Measurements from ENCODE around the gene MTG2.

MTG2 gene

GRCh38 chr20:62182469-62183425 lies at the start of gene MTG2:
Gene MTG2 (plus strand): TSS chr20:62183028. CDS start chr20:62193421, 10,393 bp downstream.
- H3K27me3 Mint-ChIP-seq (ENCODE audit: low read depth): no peaks in the 10 kb centered on the region
- peak within 1 kb of the TSS; percentile 73 to 93 (median 87) for H3K27ac Mint-ChIP-seq
- no peaks in the 10 kb centered on the region for H3K9me3 Mint-ChIP-seq
- H3K4me3 Mint-ChIP-seq: peak within 1 kb of the TSS; percentile 91 to 96 (median 96)
- TF ChIP-seq CTCF (IDR thresholded peaks at IDR 0.05; ENCODE audit: unreplicated experiment in 3 of 3): no peak
- peaks cover 4% of the 10 kb centered on the region for H3K36me3 Mint-ChIP-seq (ENCODE audit: low read depth)
- peaks cover 11% of the 10 kb centered on the region for H3K4me1 Mint-ChIP-seq

DNA sequence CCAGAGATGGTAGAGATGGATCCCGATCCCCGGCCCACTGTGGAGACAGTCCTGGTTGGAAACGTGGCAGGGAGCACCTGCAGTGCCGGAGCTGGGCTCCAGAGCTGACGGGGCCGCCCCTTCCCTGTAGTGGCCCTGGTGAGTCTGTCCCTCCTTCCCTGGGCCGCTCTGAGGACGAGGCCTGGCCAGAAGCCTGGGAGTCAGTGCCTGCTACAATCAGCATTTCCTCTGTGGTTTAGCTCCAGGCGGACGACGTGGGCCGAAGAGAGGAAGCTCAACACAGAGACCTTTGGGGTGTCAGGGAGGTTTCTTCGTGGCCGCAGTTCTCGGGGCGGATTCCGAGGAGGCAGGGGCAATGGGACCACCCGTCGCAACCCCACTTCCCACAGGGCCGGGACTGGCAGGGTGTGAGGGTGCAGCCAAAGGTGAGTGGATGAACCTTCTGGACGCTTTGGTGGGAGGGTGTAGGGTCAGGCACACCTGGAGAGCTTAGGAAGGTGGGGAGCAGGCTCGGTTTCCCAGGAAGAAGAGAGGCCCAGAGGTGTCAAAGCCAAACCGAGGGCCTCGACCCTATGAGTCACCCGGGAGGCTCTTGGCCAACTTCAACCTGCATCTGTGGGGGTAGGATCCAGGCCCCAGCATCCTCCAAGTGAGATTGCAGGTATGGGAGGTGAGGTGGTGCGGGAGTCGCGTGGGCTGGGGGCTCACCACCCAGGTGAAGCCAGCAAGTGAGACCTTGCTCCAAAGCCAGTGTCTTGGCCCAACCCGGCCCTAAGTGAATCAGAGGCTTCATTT lies 49.6 kb upstream of the MTG2 start:
- Mint-ChIP-seq H3K27ac (no peak overlapping the region), H3K27me3 (ENCODE audit: low read depth) (no peaks in the 10 kb centered on the region), H3K36me3 (ENCODE audit: low read depth) (peaks cover 72% of the 10 kb centered on the region)

GRCh38 chr20:62133864-62134263 lies 49.0 kb upstream of the MTG2 start:
- TF ChIP-seq CTCF (IDR thresholded peaks at IDR 0.05; ENCODE audit: unreplicated experiment in 3 of 3): peak in 1 of 3 experiments; percentile 21
- no peaks in the 10 kb centered on the region for H3K9me3 Mint-ChIP-seq
- peaks cover under 1% of the 10 kb centered on the region for H3K4me1 Mint-ChIP-seq
- H3K36me3 Mint-ChIP-seq (ENCODE audit: low read depth): peaks cover 71% of the 10 kb centered on the region
- peaks cover 2% of the 10 kb centered on the region for H3K27me3 Mint-ChIP-seq (ENCODE audit: low read depth)
- no peak overlapping the region for H3K4me3 Mint-ChIP-seq
- peak overlapping the region in 2 of 3 experiments; percentile 25 to 41 for H3K27ac Mint-ChIP-seq

More for the DNA sequence above, 49.6 kb upstream of the MTG2 start:
- peaks cover 7% of the 10 kb centered on the region for H3K4me1 Mint-ChIP-seq
- no peak for TF ChIP-seq CTCF (IDR thresholded peaks at IDR 0.05; ENCODE audit: unreplicated experiment in 3 of 3)
- no peaks in the 10 kb centered on the region for H3K9me3 Mint-ChIP-seq
- H3K4me3 Mint-ChIP-seq: no peak overlapping the region

- H3K4me3 Mint-ChIP-seq: no peak overlapping the region
- no peaks in the 10 kb centered on the region for H3K9me3 Mint-ChIP-seq
These were observed 48.0 kb upstream of the MTG2 start for GRCh38 chr20:62134735-62135231.

More at GRCh38 chr20:62134735-62135231, 48.0 kb upstream of the MTG2 start:
- H3K27me3 Mint-ChIP-seq (ENCODE audit: low read depth): peaks cover 3% of the 10 kb centered on the region
- peaks cover 74% of the 10 kb centered on the region for H3K36me3 Mint-ChIP-seq (ENCODE audit: low read depth)
- H3K4me1 Mint-ChIP-seq: no peaks in the 10 kb centered on the region
- H3K27ac Mint-ChIP-seq: no peak overlapping the region
- no peak for TF ChIP-seq CTCF (IDR thresholded peaks at IDR 0.05; ENCODE audit: unreplicated experiment in 3 of 3)

All from nephron (organoid).